OCI-LY7 (cell line): ENCODE results near the gene FNDC1.

Experiments used
- EZH2phosphoT487 ChIP-seq: fragments of 200-600 bp; sonication (generic); IDR thresholded peaks from 2 replicates; pipeline ENCODE4 v1.6.1; 2018; ENCODE audit warnings: low read depth, borderline replicate concordance, mild to moderate bottlenecking, mixed run types, antibody characterized with exemption, low read length, moderate library complexity, mixed read lengths
- TF ChIP-seq, protein P1 (sequence below): fragments of 200-600 bp; sonication (generic); conservative IDR thresholded peaks from 2 replicates; pipeline ENCODE4 v1.5.1; 2014; ENCODE audit warnings: mild to moderate bottlenecking, antibody characterized with exemption, low read length, moderate library complexity, mixed read lengths

DNA sequence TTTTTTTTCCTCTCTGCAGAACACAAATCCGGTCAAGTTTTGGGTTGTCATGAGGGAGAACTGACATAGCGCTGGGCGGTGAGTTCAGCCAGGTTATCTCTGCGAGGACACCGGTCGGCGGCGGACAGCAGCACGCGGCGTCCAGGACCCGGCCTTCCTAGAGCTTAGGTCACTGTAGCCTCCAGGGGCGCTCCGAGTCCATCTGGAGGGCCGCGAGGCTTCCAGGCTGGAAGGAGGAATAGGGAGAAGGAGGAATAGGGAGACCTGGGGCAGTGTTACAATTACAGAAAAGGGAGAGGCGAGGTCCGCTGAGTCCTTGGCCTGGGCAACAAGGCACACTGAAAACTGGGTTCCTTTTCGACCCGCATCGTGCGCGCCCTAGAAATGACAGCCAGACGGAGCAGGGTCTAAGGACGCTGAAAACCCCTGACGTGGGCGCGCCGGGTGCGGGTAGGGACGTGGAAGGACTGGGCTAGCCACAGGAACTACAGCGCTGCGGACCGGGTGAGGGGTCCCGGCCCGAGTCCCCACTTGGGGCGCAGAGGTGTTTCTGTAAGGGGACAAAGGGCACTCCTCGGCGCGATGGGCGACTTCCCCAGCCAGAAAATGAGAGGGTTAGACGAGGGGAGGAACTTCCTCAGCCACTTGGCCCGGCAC is 536 bp upstream of the FNDC1 start:
- TF ChIP-seq, protein P1, sequence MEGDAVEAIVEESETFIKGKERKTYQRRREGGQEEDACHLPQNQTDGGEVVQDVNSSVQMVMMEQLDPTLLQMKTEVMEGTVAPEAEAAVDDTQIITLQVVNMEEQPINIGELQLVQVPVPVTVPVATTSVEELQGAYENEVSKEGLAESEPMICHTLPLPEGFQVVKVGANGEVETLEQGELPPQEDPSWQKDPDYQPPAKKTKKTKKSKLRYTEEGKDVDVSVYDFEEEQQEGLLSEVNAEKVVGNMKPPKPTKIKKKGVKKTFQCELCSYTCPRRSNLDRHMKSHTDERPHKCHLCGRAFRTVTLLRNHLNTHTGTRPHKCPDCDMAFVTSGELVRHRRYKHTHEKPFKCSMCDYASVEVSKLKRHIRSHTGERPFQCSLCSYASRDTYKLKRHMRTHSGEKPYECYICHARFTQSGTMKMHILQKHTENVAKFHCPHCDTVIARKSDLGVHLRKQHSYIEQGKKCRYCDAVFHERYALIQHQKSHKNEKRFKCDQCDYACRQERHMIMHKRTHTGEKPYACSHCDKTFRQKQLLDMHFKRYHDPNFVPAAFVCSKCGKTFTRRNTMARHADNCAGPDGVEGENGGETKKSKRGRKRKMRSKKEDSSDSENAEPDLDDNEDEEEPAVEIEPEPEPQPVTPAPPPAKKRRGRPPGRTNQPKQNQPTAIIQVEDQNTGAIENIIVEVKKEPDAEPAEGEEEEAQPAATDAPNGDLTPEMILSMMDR: no peak; the same call in 1 of the 2 replicates
- no peak for TF ChIP-seq EZH2phosphoT487
